ENCODE data around the gene TUBGCP2.

DNA sequence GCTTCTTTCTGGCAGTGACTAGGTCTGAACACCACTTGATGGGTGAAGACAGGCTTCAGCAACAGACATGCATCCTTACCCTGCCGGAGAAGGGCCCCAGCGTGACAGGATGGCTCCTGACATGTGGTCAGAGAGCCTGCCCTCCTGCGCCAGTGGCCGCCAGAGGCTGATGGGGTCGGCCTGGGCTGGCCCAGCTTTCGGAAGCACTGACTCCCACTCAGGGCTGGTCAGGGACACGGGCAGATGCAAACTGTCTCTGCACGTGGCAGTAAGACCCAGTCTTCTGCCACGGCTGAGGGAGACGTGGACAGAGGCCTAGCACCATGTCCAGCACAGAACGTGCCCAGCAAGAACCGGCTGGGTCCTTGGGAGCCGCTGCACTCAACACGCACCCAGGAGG lies 10.2 kb downstream of the TUBGCP2 start:
- TF ChIP-seq, protein P1, sequence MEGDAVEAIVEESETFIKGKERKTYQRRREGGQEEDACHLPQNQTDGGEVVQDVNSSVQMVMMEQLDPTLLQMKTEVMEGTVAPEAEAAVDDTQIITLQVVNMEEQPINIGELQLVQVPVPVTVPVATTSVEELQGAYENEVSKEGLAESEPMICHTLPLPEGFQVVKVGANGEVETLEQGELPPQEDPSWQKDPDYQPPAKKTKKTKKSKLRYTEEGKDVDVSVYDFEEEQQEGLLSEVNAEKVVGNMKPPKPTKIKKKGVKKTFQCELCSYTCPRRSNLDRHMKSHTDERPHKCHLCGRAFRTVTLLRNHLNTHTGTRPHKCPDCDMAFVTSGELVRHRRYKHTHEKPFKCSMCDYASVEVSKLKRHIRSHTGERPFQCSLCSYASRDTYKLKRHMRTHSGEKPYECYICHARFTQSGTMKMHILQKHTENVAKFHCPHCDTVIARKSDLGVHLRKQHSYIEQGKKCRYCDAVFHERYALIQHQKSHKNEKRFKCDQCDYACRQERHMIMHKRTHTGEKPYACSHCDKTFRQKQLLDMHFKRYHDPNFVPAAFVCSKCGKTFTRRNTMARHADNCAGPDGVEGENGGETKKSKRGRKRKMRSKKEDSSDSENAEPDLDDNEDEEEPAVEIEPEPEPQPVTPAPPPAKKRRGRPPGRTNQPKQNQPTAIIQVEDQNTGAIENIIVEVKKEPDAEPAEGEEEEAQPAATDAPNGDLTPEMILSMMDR (IDR thresholded peaks at IDR 0.05): no peak
- TF ChIP-seq POLR2A (IDR thresholded peaks at IDR 0.05): no peak

Measured in heart left ventricle (tissue), 13 donors.